HepG2 (cell line): ENCODE data around the gene TXNDC11. TPM values are rescaled to one million over a fixed set of nuclear protein-coding genes. Genes with fewer than 3 reads are reported as not detected.

Source experiments
- ATAC-seq: fragments of 200-7000 bp; cut with Tn5 transposase; 3 replicates; pipeline ENCODE4 v1.9.1; 2020; ENCODE audit warnings: mild to moderate bottlenecking, moderate library complexity
- BruUV-seq: library from RNA; stranded (reverse); fragments of 400-500 nt; replicated peaks from 2 replicates; lab custom pipeline; 2021; lab: Mats Ljungman, UMichigan
- CTCF ChIA-PET: fragments of 300-600 bp; formaldehyde crosslinking; extraction: SDS; loops from one replicate; lab custom pipeline; 2021; ENCODE audit warnings: low total read pairs, inconsistent platforms, low intra/inter-chr PET ratio; lab: Yijun Ruan, JAX
- POLR2A ChIA-PET: fragments of 350-600 bp; sonication (Branson Sonifier 250); formaldehyde crosslinking; loops from one replicate; lab custom pipeline; 2020; ENCODE audit warnings: antibody characterized with exemption, inconsistent platforms; lab: Yijun Ruan, JAX
- DNase-seq: peaks from one replicate; pipeline ENCODE4 v3.0.0-alpha.2; 2015; ENCODE audit warnings: low spot score
- FAIRE-seq: peaks from 3 replicates; lab custom pipeline; 2011; peaks lifted over from hg19 to GRCh38; lab: Jason Lieb, UNC
- H2AFZ ChIP-seq: one replicate; pipeline ENCODE4 v1.6.1; 2011; ENCODE audit warnings: low read length, inconsistent platforms
- H3K27ac ChIP-seq: fragments of 300-600 bp; 3 replicates; pipeline ENCODE4 v1.8.0; 2011; ENCODE audit warnings: mixed run types, mild to moderate bottlenecking, mixed read lengths, low read length, inconsistent platforms; ENCODE audit not compliant: insufficient read depth; ENCODE audit errors: extremely low read length
- H3K27me3 ChIP-seq, 2 experiments: fragments of 200-600 bp in 1 of 2; 2 replicates in 1 of 2; 3 replicates in 1 of 2; pipeline versions ENCODE4 v1.6.0 to v1.8.0; 2011; ENCODE audit warnings: low read length in 2 of 2, mild to moderate bottlenecking in 2 of 2, moderate library complexity in 2 of 2, inconsistent platforms in 1 of 2; ENCODE audit not compliant: insufficient read depth in 2 of 2, control insufficient read depth in 1 of 2
- H3K36me3 ChIP-seq, 2 experiments: fragments of 200-600 bp in 1 of 2; replicated peaks in 1 of 2; 2 replicates in 1 of 2; 3 replicates in 1 of 2; pipeline versions ENCODE4 v1.5.1 to v1.8.0; 2011; ENCODE audit warnings: low read length in 2 of 2, inconsistent platforms in 1 of 2; ENCODE audit not compliant: insufficient read depth in 2 of 2, control insufficient read depth in 1 of 2
- H3K4me1 ChIP-seq: 2 replicates; pipeline ENCODE4 v1.5.1; 2012; ENCODE audit warnings: low read length, inconsistent platforms; ENCODE audit not compliant: insufficient read depth
- H3K4me2 ChIP-seq: 2 replicates; pipeline ENCODE4 v1.6.0; 2011; ENCODE audit warnings: low read depth, low read length, inconsistent platforms
- H3K4me3 ChIP-seq, 3 experiments: fragments of 200-600 bp in 1 of 3; sonication (generic), shearing (Covaris generic) in 1 of 3; replicated peaks in 1 of 3; 2 replicates each; pipeline ENCODE4 v1.5.1; 2011 to 2016; ENCODE audit warnings: low read length in 3 of 3, inconsistent platforms in 2 of 3, low read depth in 2 of 3, mild to moderate bottlenecking in 2 of 3, control low read depth in 1 of 3, mixed read lengths in 1 of 3; ENCODE audit not compliant: insufficient read depth in 1 of 3
- H3K79me2 ChIP-seq: one replicate; pipeline ENCODE4 v1.6.1; 2011; ENCODE audit warnings: low read length, inconsistent platforms; ENCODE audit not compliant: insufficient read depth
- H3K9ac ChIP-seq: 2 replicates; pipeline ENCODE4 v1.6.0; 2011; ENCODE audit warnings: mild to moderate bottlenecking, low read depth, low read length, inconsistent platforms; ENCODE audit not compliant: insufficient read depth
- H3K9me3 ChIP-seq: 2 replicates; pipeline ENCODE4 v1.5.1; 2012; ENCODE audit warnings: mild to moderate bottlenecking, low read length
- H4K20me1 ChIP-seq: 2 replicates; pipeline ENCODE4 v1.6.0; 2011; ENCODE audit warnings: inconsistent platforms, mild to moderate bottlenecking, low read length, moderate library complexity; ENCODE audit not compliant: insufficient read depth
- CEBPB ChIP-seq: IDR thresholded peaks from 2 replicates; pipeline ENCODE4 v1.6.1; 2011; ENCODE audit warnings: low read depth, low read length, improper control_type of control experiment, borderline replicate concordance
- GPN1 ChIP-seq: sonication (generic); formaldehyde crosslinking; IDR thresholded peaks from 2 replicates; pipeline ENCODE4 v1.5.1; 2020; ENCODE audit warnings: missing genetic modification reagents, borderline replicate concordance
- JDP2 ChIP-seq: sonication (generic); formaldehyde crosslinking; IDR thresholded peaks from 2 replicates; pipeline ENCODE4 v1.8.1; 2022; ENCODE audit warnings: missing genetic modification reagents, borderline replicate concordance
- JUNB ChIP-seq: sonication (generic); formaldehyde crosslinking; IDR thresholded peaks from 2 replicates; pipeline ENCODE4 v1.8.0; 2022; ENCODE audit warnings: missing genetic modification reagents, mild to moderate bottlenecking, borderline replicate concordance
- KDM1A ChIP-seq: IDR thresholded peaks from 2 replicates; pipeline ENCODE4 v1.6.1; 2016; ENCODE audit warnings: missing compliant biosample characterization
- NFE2L1 ChIP-seq: sonication (generic); formaldehyde crosslinking; IDR thresholded peaks from 2 replicates; pipeline ENCODE4 v1.4.0; 2020; ENCODE audit warnings: missing genetic modification reagents, mild to moderate bottlenecking, borderline replicate concordance
- NFYB ChIP-seq: sonication (generic); formaldehyde crosslinking; IDR thresholded peaks from 2 replicates; pipeline ENCODE4 v1.4.0; 2020; ENCODE audit warnings: missing genetic modification reagents
- RARA ChIP-seq: IDR thresholded peaks from 2 replicates; pipeline ENCODE4 v1.6.1; 2016; ENCODE audit warnings: missing genetic modification reagents, missing compliant biosample characterization
- TMF1 ChIP-seq: sonication (generic); formaldehyde crosslinking; IDR thresholded peaks from 2 replicates; pipeline ENCODE4 v1.8.1; 2022; ENCODE audit warnings: low read depth, missing genetic modification reagents
- ZBTB42 ChIP-seq: sonication (generic); formaldehyde crosslinking; IDR thresholded peaks from 2 replicates; pipeline ENCODE4 v1.5.0; 2020; ENCODE audit warnings: mild to moderate bottlenecking, missing genetic modification reagents
- ZNF225 ChIP-seq: sonication (generic); formaldehyde crosslinking; IDR thresholded peaks from 2 replicates; pipeline ENCODE4 v1.4.0; 2020; ENCODE audit warnings: mild to moderate bottlenecking, missing genetic modification reagents
- ZNF510 ChIP-seq: sonication (generic); formaldehyde crosslinking; IDR thresholded peaks from 2 replicates; pipeline ENCODE4 v1.4.0; 2020; ENCODE audit warnings: low read depth, mild to moderate bottlenecking, missing genetic modification reagents
- ZNF777 ChIP-seq: sonication (generic); formaldehyde crosslinking; IDR thresholded peaks from 2 replicates; pipeline ENCODE4 v1.4.0; 2020; ENCODE audit warnings: missing genetic modification reagents
- ZNF879 ChIP-seq: sonication (generic); formaldehyde crosslinking; IDR thresholded peaks from 2 replicates; pipeline ENCODE4 v1.8.1; 2023; ENCODE audit warnings: missing genetic modification reagents
- WGBS: methylation state at CpG from one replicate; pipeline ENCODE4 v1.1.6; 2017; ENCODE audit warnings: low lambda C conversion rate; 5-methylcytosine and 5-hydroxymethylcytosine counted together
- in situ Hi-C: cut with HindIII; loops from 2 replicates; pipeline ENCODE4 v1.10.0; 2017; ENCODE audit warnings: low pct_unique_long_range_greater_than_20kb; ENCODE audit not compliant: extremely low pct_ligation_motif_present
- intact Hi-C: fragments of 100-400 bp; cut with micrococcal nuclease; formaldehyde crosslinking; loops from one replicate; pipeline ENCODE4 v1.10.0; 2022; ENCODE audit not compliant: unreplicated experiment
- polyA plus RNA-seq, 8 experiments: library from polyadenylated mRNA; depleted of rRNA in 3 of 8; stranded (reverse) in 7 of 8; unstranded in 1 of 8; fragments of >200 nt; fragmentation: Illumina TruSeq in 4 of 8; extraction: Trizol in 4 of 8; gene quantifications; 2 replicates each; pipeline versions ENCODE4 v1.2.1 to v1.2.3, GENCODE V29; 2011 to 2016; ENCODE audit warnings: low read depth in 4 of 8, missing spikeins in 1 of 8, mixed read lengths in 1 of 8; ENCODE audit not compliant: insufficient read depth in 1 of 8
- total RNA-seq, 5 experiments: library from RNA; depleted of rRNA; stranded (reverse); fragments of >200 nt; fragmentation: Illumina TruSeq; extraction: Trizol; gene quantifications; 2 replicates each; pipeline ENCODE4 v1.2.3, GENCODE V29; 2016; ENCODE audit warnings: low read depth in 1 of 5
- TF ChIP-seq, protein P1 (sequence below): sonication (generic); formaldehyde crosslinking; IDR thresholded peaks from 2 replicates; pipeline ENCODE4 v1.4.0; 2020; ENCODE audit warnings: missing genetic modification reagents
- TF ChIP-seq, protein P2 (sequence below): IDR thresholded peaks from 2 replicates; pipeline ENCODE4 v1.6.1; 2016; ENCODE audit warnings: low read depth
- TF ChIP-seq, protein P3 (sequence below): sonication (generic); formaldehyde crosslinking; IDR thresholded peaks from 2 replicates; pipeline ENCODE4 v1.4.0; 2020; ENCODE audit warnings: mild to moderate bottlenecking, missing genetic modification reagents
- TF ChIP-seq, protein P4 (sequence below): sonication (generic); formaldehyde crosslinking; IDR thresholded peaks from 2 replicates; pipeline ENCODE4 v1.8.1; 2022; ENCODE audit warnings: mild to moderate bottlenecking, missing genetic modification reagents

TXNDC11 gene
- total and polyA plus RNA-seq, 2 of the 13 experiments (the other 11 are each of a cell fraction or from before 2014, with no cell fraction given), result 74.9 to 123 TPM

DNA sequence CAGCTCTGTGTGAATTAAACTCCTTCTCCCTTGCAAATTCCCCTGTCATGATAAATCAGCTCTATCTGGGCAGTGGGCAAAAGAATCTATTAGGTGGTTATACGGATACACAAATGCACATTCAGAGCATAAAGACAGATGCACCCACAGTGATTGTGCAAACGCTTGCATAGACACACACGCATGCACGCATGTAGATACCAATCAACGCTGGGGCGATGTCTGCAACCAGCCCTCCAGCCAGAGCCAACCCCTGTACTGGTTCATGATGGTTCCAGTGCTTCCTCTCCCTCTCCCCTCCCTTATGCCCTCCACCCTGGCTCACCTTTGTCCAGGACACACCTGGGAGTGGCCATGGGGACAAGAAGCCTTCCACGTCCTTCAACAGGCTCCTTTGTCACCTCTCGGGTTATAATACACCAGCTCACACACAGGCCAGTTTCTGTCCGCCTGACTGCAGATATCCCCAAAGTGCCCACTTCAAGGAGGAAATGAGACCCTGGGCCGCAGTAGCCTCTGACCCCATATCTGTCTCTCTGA lies 107.5 kb downstream of the TXNDC11 start:
- no peaks in the 10 kb centered on the region for H3K36me3 ChIP-seq
- no peak for FAIRE-seq
- no peaks in the 10 kb centered on the region for H3K9me3 ChIP-seq
- no peak for DNase-seq
- POLR2A ChIA-PET, result no interaction called here
- BruUV-seq, result no TSS peak
- H3K9ac ChIP-seq, result no peak overlapping the region
- peaks cover 44% of the 10 kb centered on the region for H3K4me1 ChIP-seq
- TF ChIP-seq JUNB (0 out of 2 replicates have a peak, but pooled peaks have one; percentile 33), ZNF879 (CRISPR knock-in tag) (no peak), CEBPB (0 out of 2 replicates have a peak, but pooled peaks have one; percentile 24)
- TF ChIP-seq, all 625 proteins: peak for 2
- no peak overlapping the region for H2AFZ ChIP-seq
- H3K4me2 ChIP-seq, result no peak overlapping the region
- H4K20me1 ChIP-seq, result no peaks in the 10 kb centered on the region
- no peak for ATAC-seq
- H3K27ac ChIP-seq, result no peak overlapping the region
- CTCF ChIA-PET, result no interaction called here
- intact Hi-C loops, result no loop called here
- H3K4me3 ChIP-seq, result no peak overlapping the region
- WGBS, result 44% methylated on average over 10 of the region's 10 CpGs
- H3K79me2 ChIP-seq, result no peaks in the 10 kb centered on the region
- in situ Hi-C loops, result no loop called here
- peaks cover 0 to 13% of the 10 kb centered on the region in 2 experiments; a peak in 2 of 5 replicates for H3K27me3 ChIP-seq

DNA sequence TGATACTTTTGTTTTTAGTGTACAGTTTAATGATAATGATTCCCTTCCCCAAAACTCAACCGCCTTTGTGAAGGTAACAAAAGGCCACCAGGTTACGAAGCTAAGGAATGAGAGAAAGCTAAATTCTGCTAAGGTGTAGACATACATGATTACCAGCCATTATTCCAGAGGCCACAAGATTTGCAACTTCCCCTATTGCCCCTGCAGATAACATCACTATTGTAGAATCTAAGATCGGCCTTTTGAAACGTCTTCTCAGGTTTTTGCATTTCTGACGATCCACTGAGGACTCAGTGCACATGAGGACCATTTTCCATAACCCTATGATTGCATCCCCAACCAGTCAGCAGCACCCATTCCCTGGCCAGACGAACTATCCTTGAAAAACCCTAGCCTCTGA lies 108.3 kb downstream of the TXNDC11 start:
- H3K4me1 ChIP-seq, result peaks cover 47% of the 10 kb centered on the region
- H4K20me1 ChIP-seq, result no peaks in the 10 kb centered on the region
- H2AFZ ChIP-seq, result no peak overlapping the region
- POLR2A ChIA-PET, result no interaction called here
- 68% methylated on average over 6 of the region's 6 CpGs for WGBS
- BruUV-seq, result no TSS peak
- intact Hi-C loops, result no loop called here
- H3K36me3 ChIP-seq, result no peaks in the 10 kb centered on the region
- ATAC-seq, result no peak
- no peak overlapping the region for H3K27ac ChIP-seq
- DNase-seq, result no peak
- in situ Hi-C loops, result no loop called here
- H3K27me3 ChIP-seq, result peaks cover 0 to 13% of the 10 kb centered on the region in 2 experiments; a peak in 2 of 5 replicates
- no peak overlapping the region for H3K4me3 ChIP-seq
- H3K4me2 ChIP-seq, result no peak overlapping the region
- CTCF ChIA-PET, result no interaction called here
- no peaks in the 10 kb centered on the region for H3K79me2 ChIP-seq
- H3K9ac ChIP-seq, result no peak overlapping the region
- FAIRE-seq, result no peak
- no peaks in the 10 kb centered on the region for H3K9me3 ChIP-seq
- TF ChIP-seq RARA (CRISPR knock-in tag) (no peak), ZNF510 (no peak), TMF1 (no peak), ZNF225 (CRISPR knock-in tag) (no peak), NFE2L1 (CRISPR knock-in tag) (no peak), GPN1 (CRISPR knock-in tag) (no peak), ZNF777 (no peak), JDP2 (CRISPR knock-in tag) (no peak), ZBTB42 (CRISPR knock-in tag) (no peak), KDM1A (CRISPR knock-in tag) (no peak), NFYB (CRISPR knock-in tag) (no peak)
- TF ChIP-seq, protein P1, sequence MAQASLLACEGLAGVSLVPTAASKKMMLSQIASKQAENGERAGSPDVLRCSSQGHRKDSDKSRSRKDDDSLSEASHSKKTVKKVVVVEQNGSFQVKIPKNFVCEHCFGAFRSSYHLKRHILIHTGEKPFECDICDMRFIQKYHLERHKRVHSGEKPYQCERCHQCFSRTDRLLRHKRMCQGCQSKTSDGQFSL (CRISPR knock-in tag), result no peak
- TF ChIP-seq, protein P2, sequence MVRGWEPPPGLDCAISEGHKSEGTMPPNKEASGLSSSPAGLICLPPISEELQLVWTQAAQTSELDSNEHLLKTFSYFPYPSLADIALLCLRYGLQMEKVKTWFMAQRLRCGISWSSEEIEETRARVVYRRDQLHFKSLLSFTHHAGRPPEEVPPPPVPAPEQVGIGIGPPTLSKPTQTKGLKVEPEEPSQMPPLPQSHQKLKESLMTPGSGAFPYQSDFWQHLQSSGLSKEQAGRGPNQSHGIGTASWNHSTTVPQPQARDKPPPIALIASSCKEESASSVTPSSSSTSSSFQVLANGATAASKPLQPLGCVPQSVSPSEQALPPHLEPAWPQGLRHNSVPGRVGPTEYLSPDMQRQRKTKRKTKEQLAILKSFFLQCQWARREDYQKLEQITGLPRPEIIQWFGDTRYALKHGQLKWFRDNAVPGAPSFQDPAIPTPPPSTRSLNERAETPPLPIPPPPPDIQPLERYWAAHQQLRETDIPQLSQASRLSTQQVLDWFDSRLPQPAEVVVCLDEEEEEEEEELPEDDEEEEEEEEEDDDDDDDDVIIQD, result no peak
- TF ChIP-seq, protein P3, sequence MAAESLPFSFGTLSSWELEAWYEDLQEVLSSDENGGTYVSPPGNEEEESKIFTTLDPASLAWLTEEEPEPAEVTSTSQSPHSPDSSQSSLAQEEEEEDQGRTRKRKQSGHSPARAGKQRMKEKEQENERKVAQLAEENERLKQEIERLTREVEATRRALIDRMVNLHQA (CRISPR knock-in tag), result no peak
- TF ChIP-seq, protein P4, sequence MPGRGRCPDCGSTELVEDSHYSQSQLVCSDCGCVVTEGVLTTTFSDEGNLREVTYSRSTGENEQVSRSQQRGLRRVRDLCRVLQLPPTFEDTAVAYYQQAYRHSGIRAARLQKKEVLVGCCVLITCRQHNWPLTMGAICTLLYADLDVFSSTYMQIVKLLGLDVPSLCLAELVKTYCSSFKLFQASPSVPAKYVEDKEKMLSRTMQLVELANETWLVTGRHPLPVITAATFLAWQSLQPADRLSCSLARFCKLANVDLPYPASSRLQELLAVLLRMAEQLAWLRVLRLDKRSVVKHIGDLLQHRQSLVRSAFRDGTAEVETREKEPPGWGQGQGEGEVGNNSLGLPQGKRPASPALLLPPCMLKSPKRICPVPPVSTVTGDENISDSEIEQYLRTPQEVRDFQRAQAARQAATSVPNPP (CRISPR knock-in tag), result no peak
